ENCODE results near the gene CNNM3.

The CNNM3 gene

DNA sequence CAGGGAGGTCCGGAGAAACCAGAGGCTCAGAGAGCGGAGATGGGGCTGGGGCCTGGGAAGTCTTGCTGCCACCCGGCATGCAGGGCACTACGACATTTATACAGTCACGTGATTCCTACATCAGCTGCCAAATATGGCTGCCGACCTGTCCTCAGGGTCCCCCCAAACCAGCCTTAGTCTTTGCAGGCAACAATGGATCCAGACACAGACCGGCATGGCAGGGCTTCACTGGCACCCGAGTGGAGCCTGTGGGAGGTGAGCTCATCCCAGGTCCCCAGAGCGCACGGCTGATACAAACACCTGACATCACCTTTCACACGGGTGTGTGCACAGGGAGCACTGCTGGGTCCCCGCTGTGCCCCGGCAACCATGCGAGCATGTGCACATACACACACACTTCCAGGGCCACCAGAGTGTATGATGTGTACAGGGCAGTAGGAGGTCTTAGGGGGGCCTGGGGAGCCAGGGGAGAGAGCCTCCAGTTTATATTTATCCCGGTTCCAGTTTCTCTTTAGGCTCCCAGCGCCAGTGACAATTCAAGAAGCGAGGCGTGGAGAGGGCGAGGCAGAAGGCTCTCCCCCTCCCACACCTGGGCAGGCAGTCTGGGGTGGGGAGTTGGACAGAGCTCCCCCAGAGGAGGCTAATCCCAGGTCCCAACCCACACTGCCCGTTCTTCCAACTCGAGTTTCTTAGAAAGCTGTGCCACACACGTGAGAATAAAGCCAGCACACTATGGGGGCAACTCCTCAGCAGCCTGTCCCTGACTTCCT lies 51.1 kb downstream of the CNNM3 start:
- H3K4me3 ChIP-seq (ENCODE audit: low read length), result peak overlapping the region; percentile 82
- no peak overlapping the region for H3K9ac ChIP-seq (ENCODE audit: low read length)
- H3K27me3 ChIP-seq (ENCODE audit: control insufficient read depth, insufficient read depth, low read length), result peaks cover 2% of the 10 kb centered on the region
- peaks cover 19% of the 10 kb centered on the region for H3K4me1 ChIP-seq (ENCODE audit: control insufficient read depth, insufficient read depth, low read length)
- H3K36me3 ChIP-seq (ENCODE audit: control insufficient read depth, insufficient read depth, low read length), result peaks cover 35% of the 10 kb centered on the region
- peak overlapping the region; percentile 98 for H3K27ac ChIP-seq (ENCODE audit: low read depth, low read length)

DNA sequence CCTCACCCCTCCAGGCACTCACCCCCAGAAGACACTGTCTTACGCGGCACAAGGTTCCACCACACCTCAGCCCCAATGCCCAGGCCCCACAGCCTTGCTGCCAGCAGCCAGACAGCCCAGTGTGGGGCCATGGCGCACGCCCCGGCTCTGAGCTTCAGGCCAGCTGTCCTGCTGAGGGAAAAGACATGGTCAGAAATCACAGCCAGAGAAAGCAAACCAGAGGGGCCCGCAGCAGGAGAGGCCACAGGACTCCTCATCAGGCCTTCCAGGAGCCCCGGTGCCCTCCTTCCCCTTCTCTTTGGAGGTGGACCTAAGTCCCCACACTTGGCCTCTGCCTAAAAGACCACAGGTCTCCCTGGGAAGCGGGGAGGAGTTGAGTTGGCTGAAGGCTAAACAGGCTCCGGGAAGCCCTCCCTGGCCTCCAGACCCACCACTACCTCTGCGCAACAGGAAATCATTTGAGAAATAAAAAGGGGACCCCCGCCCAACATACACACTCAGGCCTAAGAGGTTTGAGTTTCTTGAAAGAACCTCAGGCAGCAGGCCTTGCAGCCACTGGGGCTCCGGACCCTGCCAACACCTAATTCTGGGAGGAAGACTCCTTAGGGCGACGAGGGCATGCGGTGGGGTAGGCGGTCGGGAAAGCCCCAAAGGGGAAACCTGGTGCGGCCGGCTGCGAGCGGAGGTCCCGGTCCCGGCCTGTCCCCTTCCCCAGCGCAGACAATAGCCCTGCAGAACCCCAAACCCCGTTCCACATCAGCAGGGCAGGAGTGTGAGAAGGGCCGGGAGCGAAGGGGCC lies 51.9 kb downstream of the CNNM3 start:
- H3K27ac ChIP-seq (ENCODE audit: low read depth, low read length), result peak overlapping the region; percentile 98
- peaks cover 33% of the 10 kb centered on the region for H3K36me3 ChIP-seq (ENCODE audit: control insufficient read depth, insufficient read depth, low read length)
- H3K9ac ChIP-seq (ENCODE audit: low read length), result peak overlapping the region; percentile 32
- H3K4me1 ChIP-seq (ENCODE audit: control insufficient read depth, insufficient read depth, low read length), result peaks cover 19% of the 10 kb centered on the region
- H3K4me3 ChIP-seq (ENCODE audit: low read length), result peak overlapping the region; percentile 82
- H3K27me3 ChIP-seq (ENCODE audit: control insufficient read depth, insufficient read depth, low read length), result peaks cover 2% of the 10 kb centered on the region

DNA sequence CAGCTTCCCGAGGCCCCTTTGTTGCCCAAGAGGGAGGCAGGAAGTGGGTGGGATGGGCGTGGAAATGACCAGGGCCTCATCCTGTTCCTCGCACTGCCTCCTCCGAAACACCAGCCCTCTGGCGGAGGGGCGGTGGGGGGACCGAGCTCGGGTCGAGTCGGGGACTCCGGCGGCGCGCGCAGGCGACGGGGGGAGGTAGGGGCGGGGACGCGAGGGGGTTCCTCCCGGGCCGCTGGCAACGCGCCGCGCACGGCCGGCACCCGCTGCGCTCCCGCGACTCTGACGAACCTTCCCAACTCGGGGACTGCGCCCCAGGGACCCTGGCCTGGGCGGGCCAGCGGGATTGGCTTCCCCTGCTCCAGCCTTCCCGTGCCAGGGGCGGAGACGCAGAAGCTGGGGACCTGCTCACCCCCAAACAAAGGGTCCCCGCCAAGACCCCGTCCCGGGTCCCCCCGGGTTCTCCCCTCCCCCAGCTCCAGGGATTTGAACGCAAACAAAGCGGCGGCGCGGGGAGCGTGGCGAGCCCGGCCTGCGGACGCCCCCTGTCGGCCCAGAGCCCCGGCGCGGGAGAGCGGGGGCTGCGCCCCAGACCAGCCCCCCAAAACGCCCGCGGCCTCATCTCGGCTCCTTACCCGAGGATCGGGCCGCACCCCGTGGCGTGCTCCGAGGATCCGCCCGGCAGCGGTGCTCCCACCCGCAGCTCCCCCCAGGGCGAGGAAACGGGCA lies 52.6 kb downstream of the CNNM3 start:
- Histone ChIP-seq H3K36me3 (ENCODE audit: control insufficient read depth, insufficient read depth, low read length) (peaks cover 25% of the 10 kb centered on the region), H3K4me1 (ENCODE audit: control insufficient read depth, insufficient read depth, low read length) (peaks cover 19% of the 10 kb centered on the region), H3K4me3 (ENCODE audit: low read length) (peak overlapping the region; percentile 82), H3K27me3 (ENCODE audit: control insufficient read depth, insufficient read depth, low read length) (peaks cover 2% of the 10 kb centered on the region), H3K9ac (ENCODE audit: low read length) (peak overlapping the region; percentile 76), H3K27ac (ENCODE audit: low read depth, low read length) (peak overlapping the region; percentile 98)

DNA sequence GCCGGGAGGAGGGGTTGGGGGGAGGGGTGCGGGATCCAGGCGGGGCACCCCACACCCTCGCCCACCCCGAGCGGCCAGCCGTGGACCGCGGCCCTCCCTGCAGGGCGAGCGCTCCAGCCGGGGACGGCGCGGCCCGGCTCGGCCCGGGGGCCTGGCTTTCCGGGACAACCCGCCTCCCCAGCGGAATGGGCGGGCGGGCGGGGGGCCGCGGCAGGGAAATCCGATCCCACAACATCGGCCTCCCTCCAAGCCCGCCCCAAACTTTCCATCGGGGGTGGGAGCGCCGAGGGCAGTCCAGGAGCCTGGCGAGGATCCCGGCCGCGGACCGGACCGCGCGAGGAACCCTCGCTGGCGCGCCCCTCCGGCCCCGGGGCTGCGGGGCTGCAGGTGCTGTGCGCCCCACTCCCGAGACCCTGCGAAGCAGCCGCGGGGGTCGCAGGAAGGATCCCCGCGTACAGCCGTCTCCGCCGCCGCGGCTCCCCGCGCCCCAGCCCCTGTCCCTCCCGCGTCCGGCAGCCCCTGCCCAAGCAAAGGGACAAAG lies 53.3 kb downstream of the CNNM3 start:
- Histone ChIP-seq H3K4me1 (ENCODE audit: control insufficient read depth, insufficient read depth, low read length) (peaks cover 19% of the 10 kb centered on the region), H3K27ac (ENCODE audit: low read depth, low read length) (peak overlapping the region; percentile 98), H3K36me3 (ENCODE audit: control insufficient read depth, insufficient read depth, low read length) (peaks cover 19% of the 10 kb centered on the region), H3K27me3 (ENCODE audit: control insufficient read depth, insufficient read depth, low read length) (peaks cover 2% of the 10 kb centered on the region), H3K4me3 (ENCODE audit: low read length) (peak overlapping the region; percentile 82), H3K9ac (ENCODE audit: low read length) (peak overlapping the region; percentile 58)

DNA sequence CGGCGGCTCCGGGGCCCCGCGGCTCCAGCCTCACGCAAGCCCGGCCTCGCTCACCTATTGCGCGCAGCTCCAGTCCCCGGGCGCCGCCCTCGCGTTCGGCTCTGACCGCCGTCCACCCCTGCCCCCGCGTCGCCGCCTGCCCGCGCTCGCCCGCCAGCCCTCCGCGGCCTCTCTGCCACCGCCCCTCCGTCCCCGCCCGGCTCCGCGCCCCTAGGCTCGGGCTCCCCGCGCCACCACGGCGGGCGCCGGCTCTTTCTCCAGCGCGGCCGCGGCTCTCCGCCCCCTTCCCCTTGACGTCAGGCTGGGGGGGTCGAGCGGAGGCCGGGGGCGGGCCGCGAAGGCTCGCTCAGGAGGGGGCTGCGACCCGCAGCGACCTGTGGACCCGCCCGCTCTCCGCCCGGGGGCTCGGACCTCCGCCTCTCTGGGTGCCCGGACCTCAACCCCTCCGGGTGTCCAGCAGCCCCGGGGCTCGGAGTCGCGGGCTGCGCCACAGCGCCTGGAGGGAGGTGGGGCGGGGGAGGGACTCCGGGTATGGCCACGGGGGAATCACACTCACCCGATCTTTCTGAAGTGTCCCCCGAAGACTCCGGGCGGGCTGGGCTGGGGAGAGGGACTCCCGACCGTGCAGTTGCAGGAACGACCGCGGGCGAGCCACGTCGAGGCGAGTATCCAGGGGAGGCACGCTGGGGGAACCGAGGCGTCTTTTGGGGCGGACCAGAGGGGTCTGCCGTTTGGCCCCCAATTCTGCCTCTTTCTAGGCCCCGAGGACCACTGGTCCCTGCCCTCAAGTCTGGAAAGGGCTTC lies 54.0 kb downstream of the CNNM3 start, which contains the start of gene SEMA4C:
TSS of gene SEMA4C (minus strand) at position 259 of the 804 bp plus-strand sequence. CDS start 2,194 bp downstream, outside the sequence.
- Histone ChIP-seq H3K27ac (ENCODE audit: low read depth, low read length) (peak within 1 kb of the TSS; percentile 98), H3K9ac (ENCODE audit: low read length) (peak within 1 kb of the TSS; percentile 86), H3K27me3 (ENCODE audit: control insufficient read depth, insufficient read depth, low read length) (peaks cover 2% of the 10 kb centered on the region), H3K4me1 (ENCODE audit: control insufficient read depth, insufficient read depth, low read length) (peaks cover 19% of the 10 kb centered on the region), H3K36me3 (ENCODE audit: control insufficient read depth, insufficient read depth, low read length) (peaks cover 13% of the 10 kb centered on the region), H3K4me3 (ENCODE audit: low read length) (peak within 1 kb of the TSS; percentile 82)

DNA sequence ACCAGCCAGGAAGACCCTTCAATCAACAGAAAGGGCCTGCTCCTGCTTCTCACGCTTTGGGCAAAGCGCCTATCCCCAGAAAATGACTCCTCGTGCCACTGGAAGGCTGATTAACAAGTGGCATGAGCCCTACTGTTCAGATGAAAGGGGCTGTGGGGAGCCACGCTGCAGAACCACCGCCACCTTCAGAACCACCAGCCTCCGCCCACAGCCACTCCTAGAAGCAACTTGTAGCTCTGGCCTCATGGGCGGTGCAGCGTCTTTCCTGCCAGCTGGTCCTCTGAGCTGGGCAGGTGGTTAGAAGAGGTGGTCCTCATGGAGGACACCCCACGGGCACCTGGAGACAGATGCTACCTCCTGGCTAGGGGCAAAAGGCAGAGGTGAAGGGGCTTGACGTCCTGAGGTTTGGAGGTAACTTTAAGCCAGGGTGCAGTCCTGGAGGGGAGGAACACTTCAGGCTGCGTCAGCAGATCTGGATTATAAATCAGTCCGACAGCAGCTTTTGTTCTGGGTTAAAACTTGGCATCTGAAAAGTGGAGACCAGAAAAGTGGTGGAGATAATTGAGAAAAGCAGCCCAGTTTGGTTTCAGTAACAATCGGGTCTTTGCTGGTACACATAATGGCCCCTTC lies 54.7 kb downstream of the CNNM3 start:
- Histone ChIP-seq H3K27me3 (ENCODE audit: control insufficient read depth, insufficient read depth, low read length) (peaks cover 2% of the 10 kb centered on the region), H3K36me3 (ENCODE audit: control insufficient read depth, insufficient read depth, low read length) (peaks cover 6% of the 10 kb centered on the region), H3K4me3 (ENCODE audit: low read length) (peak overlapping the region; percentile 70), H3K9ac (ENCODE audit: low read length) (peak overlapping the region; percentile 86), H3K4me1 (ENCODE audit: control insufficient read depth, insufficient read depth, low read length) (peaks cover 19% of the 10 kb centered on the region), H3K27ac (ENCODE audit: low read depth, low read length) (peak overlapping the region; percentile 98)

DNA sequence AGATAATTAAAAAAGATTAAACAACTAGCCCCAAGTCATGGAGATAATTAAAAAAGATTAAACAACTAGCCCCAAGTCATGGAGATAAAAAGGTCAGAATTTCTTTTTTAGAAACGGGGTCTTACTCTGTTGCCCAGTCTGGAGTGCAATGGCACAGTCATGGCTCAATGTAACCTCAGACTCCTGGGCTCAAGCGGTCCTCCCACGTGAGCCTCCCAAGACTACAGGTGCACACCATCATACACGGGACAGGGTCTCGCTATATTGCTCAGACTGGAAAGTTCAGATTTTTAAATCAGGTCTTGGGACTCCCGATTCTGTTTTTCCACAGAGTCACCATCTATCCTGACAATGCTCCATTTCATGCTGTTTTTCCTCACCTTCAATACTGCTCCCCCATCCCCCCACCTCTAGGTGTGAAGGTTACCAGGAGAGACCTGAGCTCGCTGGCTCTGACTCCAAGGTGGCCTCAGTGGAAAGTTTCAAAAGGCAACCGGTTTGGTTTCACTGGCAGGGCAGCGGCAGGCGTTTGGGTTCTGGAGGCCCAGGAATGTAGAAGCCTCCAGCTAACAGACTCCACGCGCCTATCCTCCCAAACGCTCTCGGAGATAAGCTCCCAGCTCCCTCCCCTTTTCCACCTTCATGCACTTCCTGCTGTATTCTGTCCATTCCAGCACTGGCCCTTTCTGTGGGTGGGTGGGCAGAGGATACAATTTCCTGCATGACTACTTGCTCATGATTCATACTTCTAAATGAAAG lies 56.7 kb downstream of the CNNM3 start:
- Histone ChIP-seq H3K9ac (ENCODE audit: low read length) (no peak overlapping the region), H3K4me1 (ENCODE audit: control insufficient read depth, insufficient read depth, low read length) (peaks cover 4% of the 10 kb centered on the region), H3K36me3 (ENCODE audit: control insufficient read depth, insufficient read depth, low read length) (no peaks in the 10 kb centered on the region), H3K4me3 (ENCODE audit: low read length) (no peak overlapping the region), H3K27me3 (ENCODE audit: control insufficient read depth, insufficient read depth, low read length) (peaks cover 2% of the 10 kb centered on the region), H3K27ac (ENCODE audit: low read depth, low read length) (no peak overlapping the region)

DNA sequence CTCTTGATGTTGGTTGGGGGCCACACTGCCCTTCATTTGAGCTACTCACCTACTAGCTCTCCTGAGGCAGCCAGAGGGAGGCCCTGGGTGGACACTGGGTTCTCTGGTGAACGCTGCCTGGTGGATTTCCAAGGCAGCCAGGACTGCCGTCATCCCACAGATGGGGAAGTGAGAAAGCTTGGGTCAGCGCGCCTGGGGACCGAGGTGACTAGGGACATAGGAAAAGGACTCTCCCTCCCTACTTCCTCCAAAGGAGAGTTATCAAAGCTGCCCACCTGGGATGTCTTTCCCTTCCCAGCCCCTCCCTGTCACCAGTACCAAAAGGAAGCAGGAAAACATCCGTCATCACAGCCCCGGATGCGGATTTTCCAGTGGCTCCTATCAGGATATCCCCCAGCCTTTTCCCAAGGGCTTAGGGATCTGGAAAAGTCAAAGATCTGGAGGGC lies 57.6 kb downstream of the CNNM3 start:
- Histone ChIP-seq H3K4me1 (ENCODE audit: control insufficient read depth, insufficient read depth, low read length) (peaks cover 3% of the 10 kb centered on the region), H3K36me3 (ENCODE audit: control insufficient read depth, insufficient read depth, low read length) (no peaks in the 10 kb centered on the region), H3K4me3 (ENCODE audit: low read length) (no peak overlapping the region), H3K9ac (ENCODE audit: low read length) (no peak overlapping the region), H3K27ac (ENCODE audit: low read depth, low read length) (no peak overlapping the region), H3K27me3 (ENCODE audit: control insufficient read depth, insufficient read depth, low read length) (peaks cover 2% of the 10 kb centered on the region)

DNA sequence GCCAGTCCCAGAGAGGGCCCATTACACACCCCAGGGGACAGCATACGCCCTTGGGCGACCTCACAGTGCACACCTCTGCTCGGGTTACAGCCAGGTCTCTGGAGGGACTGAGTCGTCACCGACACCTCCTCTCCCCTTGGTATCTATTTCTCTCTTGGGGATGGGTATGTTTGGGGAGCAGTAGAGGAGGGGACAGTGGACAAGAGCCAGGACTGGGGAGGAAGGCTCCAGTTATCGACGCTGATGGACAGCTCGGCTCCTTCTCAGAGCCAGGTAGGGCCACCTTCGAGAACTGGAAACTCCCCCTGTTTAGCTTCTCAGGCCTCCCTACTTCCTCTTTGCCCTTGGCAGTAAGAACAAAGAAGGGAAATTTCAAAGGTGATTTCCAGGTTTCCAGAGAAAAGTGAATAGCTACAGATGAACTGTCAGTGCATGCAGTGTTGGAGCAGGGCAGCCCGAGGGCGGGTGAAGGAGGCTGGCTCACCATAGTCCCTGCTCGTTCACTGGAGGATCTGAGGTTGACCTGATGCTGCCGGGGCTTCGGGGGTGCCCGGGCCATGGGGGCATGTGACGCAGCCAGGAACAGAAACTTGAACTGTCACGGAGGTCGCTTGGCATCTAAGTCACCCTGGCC lies 58.2 kb downstream of the CNNM3 start:
- no peak overlapping the region for H3K27ac ChIP-seq (ENCODE audit: low read depth, low read length)
- peaks cover 3% of the 10 kb centered on the region for H3K4me1 ChIP-seq (ENCODE audit: control insufficient read depth, insufficient read depth, low read length)
- no peaks in the 10 kb centered on the region for H3K36me3 ChIP-seq (ENCODE audit: control insufficient read depth, insufficient read depth, low read length)
- peaks cover 2% of the 10 kb centered on the region for H3K27me3 ChIP-seq (ENCODE audit: control insufficient read depth, insufficient read depth, low read length)
- H3K9ac ChIP-seq (ENCODE audit: low read length), result no peak overlapping the region
- no peak overlapping the region for H3K4me3 ChIP-seq (ENCODE audit: low read length)

DNA sequence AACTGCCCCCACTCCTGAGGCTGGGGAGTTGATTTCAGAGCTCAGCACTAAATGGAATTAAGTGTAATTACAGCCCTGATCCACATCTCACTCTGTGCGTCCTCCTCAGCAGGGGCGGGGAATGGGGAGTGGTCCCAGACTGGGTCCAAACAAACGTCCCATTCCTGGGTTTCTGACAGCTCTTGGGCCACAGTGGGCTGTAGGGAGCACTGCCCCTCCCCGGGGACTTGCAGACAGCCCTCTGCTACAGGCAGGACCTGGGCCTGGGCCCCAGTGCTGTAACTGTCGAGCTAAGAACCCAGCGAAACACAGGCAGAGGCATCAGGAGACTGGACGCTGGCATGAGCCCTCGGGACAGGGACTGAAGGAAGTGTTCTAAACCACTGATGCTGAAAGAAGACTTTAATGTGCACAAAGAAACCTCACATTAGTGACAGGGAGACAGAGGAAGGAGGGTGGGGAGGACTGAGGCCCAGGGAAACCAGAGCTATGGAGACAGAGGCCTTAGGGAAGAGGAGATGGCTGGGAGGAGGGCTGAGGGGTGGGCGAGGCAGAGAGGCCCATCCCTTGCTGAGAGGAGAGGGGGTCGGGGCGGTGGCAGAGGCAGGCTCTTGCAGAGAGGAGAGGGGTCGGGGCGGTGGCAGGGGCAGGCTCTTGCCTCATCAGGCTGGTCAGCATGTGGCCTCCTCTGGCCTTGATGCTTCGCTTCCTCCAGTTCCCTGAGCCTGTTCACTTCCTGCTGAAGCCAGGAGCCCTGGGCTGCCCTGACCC lies 59.6 kb downstream of the CNNM3 start:
- Histone ChIP-seq H3K4me1 (ENCODE audit: control insufficient read depth, insufficient read depth, low read length) (peaks cover 3% of the 10 kb centered on the region), H3K27ac (ENCODE audit: low read depth, low read length) (no peak overlapping the region), H3K36me3 (ENCODE audit: control insufficient read depth, insufficient read depth, low read length) (no peaks in the 10 kb centered on the region)

More for the DNA sequence above, 59.6 kb downstream of the CNNM3 start:
- peaks cover 2% of the 10 kb centered on the region for H3K27me3 ChIP-seq (ENCODE audit: control insufficient read depth, insufficient read depth, low read length)
- H3K4me3 ChIP-seq (ENCODE audit: low read length), result no peak overlapping the region
- H3K9ac ChIP-seq (ENCODE audit: low read length), result no peak overlapping the region

Data from rectal smooth muscle tissue (tissue), 1 donor.